ENCODE data around the gene MAT1A.
"Not testable (repeated sequence)": the region's sequence is repeated elsewhere in the genome, so short reads cannot be mapped to it uniquely, and the experiment has no call there.

MAT1A gene

DNA sequence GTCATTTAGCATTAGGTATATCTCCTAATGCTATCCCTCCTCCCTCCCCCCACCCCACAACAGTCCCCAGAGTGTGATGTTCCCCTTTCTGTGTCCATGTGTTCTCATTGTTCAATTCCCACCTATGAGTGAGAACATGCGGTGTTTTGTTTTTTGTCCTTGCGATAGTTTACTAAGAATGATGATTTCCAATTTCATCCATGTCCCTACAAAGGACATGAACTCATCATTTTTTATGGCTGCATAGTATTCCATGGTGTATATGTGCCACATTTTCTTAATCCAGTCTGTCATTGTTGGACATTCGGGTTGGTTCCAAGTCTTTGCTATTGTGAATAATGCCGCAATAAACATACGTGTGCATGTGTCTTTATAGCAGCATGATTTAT lies 66.4 kb downstream of the MAT1A start:
- DNase-seq (ENCODE audit: low spot score) = not testable (repeated sequence)
